Activated T-cell treated with anti-CD3 and anti-CD28 coated beads, Interleukin-2, amount 50 U/mL, for 4 hours (primary cell): Measurements from ENCODE around the gene ATP2C1. TPM values are rescaled to one million over a fixed set of nuclear protein-coding genes. Genes with fewer than 3 reads are reported as not detected.
"Not testable (repeated sequence)": the region's sequence is repeated elsewhere in the genome, so short reads cannot be mapped to it uniquely, and the experiment has no call there.

ENCODE experiments used
- ATAC-seq, 2 donors: fragments of 200-7000 bp; cut with Tn5 transposase; one replicate each; pipeline ENCODE4 v1.10.0; 2021
- DNase-seq: peaks from one replicate; pipeline ENCODE4 v3.0.0-alpha.2; 2020
- H3K27me3 Mint-ChIP-seq: one replicate; pipeline ENCODE4 v1.8.0; 2021; ENCODE audit warnings: low read depth, mixed read lengths
- H3K36me3 Mint-ChIP-seq: one replicate; pipeline ENCODE4 v1.8.0; 2022; ENCODE audit warnings: mixed read lengths; ENCODE audit not compliant: insufficient read depth
- H3K4me1 Mint-ChIP-seq: one replicate; pipeline ENCODE4 v1.8.0; 2021; ENCODE audit warnings: low read depth, mixed read lengths
- H3K4me3 Mint-ChIP-seq: one replicate; pipeline ENCODE4 v1.8.0; 2021; ENCODE audit warnings: mild to moderate bottlenecking, moderate library complexity, mixed read lengths
- H3K9me3 Mint-ChIP-seq: one replicate; pipeline ENCODE4 v1.8.0; 2021; ENCODE audit warnings: mixed read lengths
- total RNA-seq, 3 donors: library from RNA; stranded (reverse); gene quantifications; one replicate each; pipeline ENCODE4 v1.2.1, GENCODE V29; 2021

ATP2C1 gene
- 10 to 100 TPM; 50.2 to 55.3 (median 51.9) TPM for total RNA-seq

DNA sequence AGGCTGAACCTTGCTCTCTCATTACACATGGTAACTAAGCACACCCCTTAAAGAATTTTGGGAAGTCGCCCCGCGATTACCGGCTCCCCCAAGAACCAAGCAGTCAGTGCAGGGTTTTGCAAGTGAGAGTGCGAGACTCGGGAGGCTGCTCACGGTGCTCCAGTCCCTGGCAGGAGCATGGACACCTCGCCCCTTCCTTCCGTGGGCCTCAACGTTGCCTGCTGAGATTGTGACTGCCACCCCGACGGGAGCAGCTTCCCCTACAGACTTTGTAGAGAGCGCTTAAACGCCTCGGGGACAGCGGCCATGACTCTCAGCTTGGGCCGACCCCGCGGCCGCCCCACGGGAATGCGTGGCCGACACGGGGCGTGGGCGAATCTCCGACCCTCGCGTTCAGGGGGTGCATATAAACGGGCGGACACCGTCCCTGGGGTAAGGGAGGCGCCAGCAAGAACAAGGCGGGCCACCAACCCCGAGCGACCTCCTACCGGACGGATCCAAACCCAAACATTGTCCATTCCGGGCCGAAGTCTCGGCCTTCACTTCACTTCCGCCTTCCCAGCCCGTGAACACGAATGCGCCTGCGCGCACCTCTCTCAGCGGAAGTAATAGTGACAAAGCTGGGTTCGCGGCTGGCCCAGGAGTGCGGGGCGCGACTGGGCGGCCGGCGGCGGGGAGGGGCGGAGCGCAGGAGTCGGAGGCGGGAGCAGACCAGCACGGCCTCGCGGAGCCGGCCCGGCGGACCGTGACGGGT, at the start of gene ATP2C1:
TSS of gene ATP2C1 (plus strand) at position 709 of the 754 bp plus-strand sequence. CDS start 686 bp downstream, outside the sequence.
- DNase-seq: peak; percentile 84
- no peaks in the 10 kb centered on the region for H3K36me3 Mint-ChIP-seq
- no peaks in the 10 kb centered on the region for H3K27me3 Mint-ChIP-seq
- peak; percentile 87 to 88 for ATAC-seq
- H3K4me3 Mint-ChIP-seq: peak within 1 kb of the TSS; percentile 95
- H3K9me3 Mint-ChIP-seq: no peaks in the 10 kb centered on the region
- peaks cover 40% of the 10 kb centered on the region for H3K4me1 Mint-ChIP-seq

GRCh38 chr3:130844462-130844861, 49.4 kb upstream of the ATP2C1 start:
- no peaks in the 10 kb centered on the region for H3K9me3 Mint-ChIP-seq
- H3K27me3 Mint-ChIP-seq: peaks cover 4% of the 10 kb centered on the region
- ATAC-seq (no peak), DNase-seq (no peak)
- H3K36me3 Mint-ChIP-seq: no peaks in the 10 kb centered on the region
- no peak overlapping the region for H3K4me3 Mint-ChIP-seq
- peaks cover 4% of the 10 kb centered on the region for H3K4me1 Mint-ChIP-seq

- ATAC-seq (no peak), DNase-seq (no peak)
- H3K4me1 Mint-ChIP-seq: peaks cover 19% of the 10 kb centered on the region
- H3K9me3 Mint-ChIP-seq: no peaks in the 10 kb centered on the region
- peaks cover 4% of the 10 kb centered on the region for H3K27me3 Mint-ChIP-seq
- H3K4me3 Mint-ChIP-seq: no peak overlapping the region
- no peaks in the 10 kb centered on the region for H3K36me3 Mint-ChIP-seq
These were observed 47.7 kb upstream of the ATP2C1 start for GRCh38 chr3:130846181-130846580.

DNA sequence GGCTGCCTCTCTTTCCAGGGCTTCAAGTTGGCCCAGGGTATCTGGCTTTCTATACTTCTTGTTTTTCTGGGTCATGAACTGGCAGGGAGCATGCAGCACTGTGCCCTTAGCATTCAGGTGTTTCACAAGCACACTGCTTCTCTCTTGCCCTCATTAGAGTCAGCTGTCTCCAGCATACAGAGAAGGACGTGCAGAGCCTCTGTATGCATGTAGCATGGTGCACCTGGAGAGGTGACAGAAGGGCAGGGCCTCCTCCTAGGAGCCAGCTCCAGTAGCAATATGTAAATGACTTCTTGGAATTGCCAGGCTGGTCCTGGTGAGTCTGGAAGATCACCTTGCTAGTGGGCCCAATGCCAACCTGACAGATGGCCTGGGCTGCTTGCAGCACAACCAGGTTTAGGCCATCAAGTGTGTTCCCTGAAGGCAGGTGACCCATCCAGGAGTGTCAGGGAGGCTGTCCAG, 44.8 kb upstream of the ATP2C1 start:
- Mint-ChIP-seq H3K4me1 (peaks cover 23% of the 10 kb centered on the region), H3K9me3 (no peaks in the 10 kb centered on the region), H3K27me3 (peaks cover 4% of the 10 kb centered on the region), H3K4me3 (no peak overlapping the region), H3K36me3 (no peaks in the 10 kb centered on the region)
- ATAC-seq: no peak
- no peak for DNase-seq

DNA sequence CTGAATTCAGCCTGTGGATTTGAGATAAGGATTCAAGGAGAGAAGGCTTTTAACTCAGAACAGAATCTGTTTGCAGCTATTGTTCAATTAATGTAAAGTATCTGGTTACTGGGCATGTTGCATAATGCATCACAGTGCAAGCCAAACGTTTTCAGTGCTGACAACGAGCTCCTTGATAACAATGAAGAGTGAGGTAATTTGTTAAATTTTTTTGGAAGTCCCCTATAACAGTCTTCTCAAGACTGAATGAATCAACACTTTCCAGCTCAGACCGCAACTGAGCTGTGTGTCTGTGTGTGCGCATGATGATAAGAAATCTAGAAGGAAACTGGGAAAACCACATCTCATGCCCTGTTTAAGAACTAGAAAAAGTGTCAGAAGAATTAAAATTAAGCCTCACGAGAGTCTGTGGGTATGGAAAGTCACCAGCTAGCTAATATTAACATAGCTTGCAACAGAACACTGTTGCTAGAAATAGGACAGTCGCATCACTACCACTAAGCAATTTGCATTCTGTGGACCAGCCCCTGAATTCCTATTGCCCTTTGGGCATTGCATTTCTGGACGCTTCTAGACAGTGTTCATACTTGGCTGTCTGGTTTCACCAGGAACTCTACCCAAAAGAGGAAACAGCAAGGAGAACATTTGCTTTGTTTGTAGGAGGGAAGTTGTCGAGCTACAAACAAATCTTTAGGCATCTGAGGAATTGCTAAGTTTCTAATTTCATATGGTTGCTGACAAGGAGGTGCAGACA, 43.7 kb upstream of the ATP2C1 start:
- Mint-ChIP-seq H3K4me1 (peaks cover 24% of the 10 kb centered on the region), H3K4me3 (no peak overlapping the region), H3K9me3 (no peaks in the 10 kb centered on the region), H3K27me3 (peaks cover 7% of the 10 kb centered on the region), H3K36me3 (no peaks in the 10 kb centered on the region)
- ATAC-seq (peak; percentile 96 to 98), DNase-seq (peak; percentile 8)

GRCh38 chr3:130850843-130851242, 43.0 kb upstream of the ATP2C1 start:
- H3K9me3 Mint-ChIP-seq: no peaks in the 10 kb centered on the region
- H3K36me3 Mint-ChIP-seq: no peaks in the 10 kb centered on the region
- peaks cover 10% of the 10 kb centered on the region for H3K27me3 Mint-ChIP-seq
- DNase-seq (no peak), ATAC-seq (no peak)
- peak overlapping the region; percentile 20 for H3K4me3 Mint-ChIP-seq
- peaks cover 24% of the 10 kb centered on the region for H3K4me1 Mint-ChIP-seq

DNA sequence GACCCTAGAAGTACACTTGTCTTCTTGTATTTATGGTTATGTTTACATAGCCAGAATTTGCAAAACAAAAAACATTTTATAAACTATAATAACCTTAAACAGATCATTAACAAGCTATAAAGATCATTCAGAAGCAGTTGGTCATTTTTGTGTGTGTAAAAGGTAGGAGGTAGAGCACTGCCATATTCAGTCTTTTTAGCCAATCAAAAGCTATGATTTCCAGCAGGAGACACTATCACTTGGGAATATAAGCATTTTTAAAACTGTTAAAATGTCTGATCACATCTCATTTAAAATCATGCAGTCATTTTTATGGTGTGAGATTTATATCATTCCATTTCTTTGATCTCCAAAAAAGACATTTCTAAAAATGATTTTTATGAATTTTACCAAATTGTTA, 42.6 kb upstream of the ATP2C1 start:
- ATAC-seq: no peak
- Mint-ChIP-seq H3K9me3 (no peaks in the 10 kb centered on the region), H3K27me3 (peaks cover 10% of the 10 kb centered on the region), H3K4me3 (no peak overlapping the region), H3K36me3 (no peaks in the 10 kb centered on the region), H3K4me1 (peaks cover 24% of the 10 kb centered on the region)
- DNase-seq: no peak

- ATAC-seq (no peak), DNase-seq (no peak)
- Mint-ChIP-seq H3K36me3 (no peaks in the 10 kb centered on the region), H3K4me3 (no peak overlapping the region), H3K4me1 (peaks cover 24% of the 10 kb centered on the region), H3K9me3 (no peaks in the 10 kb centered on the region), H3K27me3 (peaks cover 6% of the 10 kb centered on the region)
These were observed 40.3 kb upstream of the ATP2C1 start for GRCh38 chr3:130853581-130853980.

DNA sequence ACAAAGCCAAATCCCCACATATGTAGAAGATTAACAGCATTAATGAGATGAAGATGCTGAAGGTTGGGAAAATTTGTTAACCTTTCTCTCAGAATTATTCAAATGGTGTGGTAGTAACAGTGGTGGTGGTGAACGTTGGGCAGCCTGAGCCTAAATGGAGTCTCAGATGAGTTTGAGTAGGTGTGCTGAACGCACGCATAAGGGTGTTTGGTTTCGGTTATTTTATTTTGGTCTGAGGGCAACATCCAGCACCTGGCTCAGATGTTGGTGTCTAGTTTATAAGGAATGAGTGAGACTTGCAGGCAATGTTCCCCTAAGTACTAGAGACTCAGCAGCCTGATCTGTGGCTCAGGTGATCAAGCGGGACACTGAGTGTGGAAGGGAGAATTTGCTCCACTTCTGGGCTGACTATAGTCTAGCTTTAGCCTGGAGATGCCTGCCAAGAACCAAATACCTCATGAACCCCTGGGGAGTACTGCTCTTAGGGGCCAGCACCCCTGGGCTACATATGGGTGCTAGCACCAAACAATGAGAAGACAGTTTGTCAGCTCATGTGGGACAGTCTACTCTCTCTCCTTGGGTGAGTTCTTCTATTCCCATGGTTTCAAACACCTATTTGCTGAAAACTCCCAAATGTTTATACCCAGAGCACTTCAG, 39.5 kb upstream of the ATP2C1 start:
- Mint-ChIP-seq H3K4me3 (no peak overlapping the region), H3K27me3 (peaks cover 6% of the 10 kb centered on the region), H3K4me1 (peaks cover 21% of the 10 kb centered on the region), H3K36me3 (no peaks in the 10 kb centered on the region), H3K9me3 (no peaks in the 10 kb centered on the region)
- DNase-seq (no peak), ATAC-seq (no peak)

DNA sequence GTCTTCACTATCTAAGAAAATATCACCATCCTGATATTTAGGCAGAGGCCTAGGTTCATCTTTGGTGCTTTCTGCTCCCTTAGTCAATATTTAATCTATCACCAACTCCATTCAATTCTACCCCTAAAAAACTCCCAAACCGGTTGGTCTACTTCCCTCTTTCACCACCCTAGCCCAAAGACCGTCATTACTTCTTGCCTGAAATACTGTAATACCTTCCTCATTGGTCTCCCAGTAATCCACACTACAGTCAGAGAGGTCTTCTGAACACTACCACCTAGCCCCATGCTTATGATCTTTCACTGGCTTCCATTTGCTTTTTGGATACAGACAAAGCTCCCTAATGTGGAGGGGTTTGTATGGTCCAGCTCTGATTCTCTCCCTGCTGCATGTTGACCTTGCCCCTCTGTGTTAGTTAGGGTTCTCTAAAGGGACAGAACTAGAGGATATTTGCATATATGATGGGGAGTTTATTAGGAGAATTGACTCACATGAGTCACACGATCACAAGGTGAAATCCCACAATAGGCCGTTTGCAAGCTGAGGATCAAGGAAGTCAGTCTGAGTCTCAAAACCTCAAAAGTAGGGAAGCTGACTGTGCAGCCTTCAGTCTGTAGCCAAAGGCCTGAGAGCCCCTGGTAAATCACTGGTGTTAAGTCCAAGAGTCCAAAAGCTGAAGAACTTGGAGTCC, 36.4 kb upstream of the ATP2C1 start:
- H3K36me3 Mint-ChIP-seq: no peaks in the 10 kb centered on the region
- H3K4me1 Mint-ChIP-seq: peaks cover 4% of the 10 kb centered on the region
- H3K4me3 Mint-ChIP-seq: no peak overlapping the region
- no peaks in the 10 kb centered on the region for H3K9me3 Mint-ChIP-seq
- DNase-seq (no peak), ATAC-seq (no peak)
- peaks cover 6% of the 10 kb centered on the region for H3K27me3 Mint-ChIP-seq

- not testable (repeated sequence) for H3K4me3 Mint-ChIP-seq, H3K27me3 Mint-ChIP-seq, DNase-seq, H3K9me3 Mint-ChIP-seq, ATAC-seq, H3K4me1 Mint-ChIP-seq, H3K36me3 Mint-ChIP-seq
These were observed 31.8 kb upstream of the ATP2C1 start for GRCh38 chr3:130862130-130862529.

- no peaks in the 10 kb centered on the region for H3K36me3 Mint-ChIP-seq
- H3K4me1 Mint-ChIP-seq: no peaks in the 10 kb centered on the region
- peaks cover 3% of the 10 kb centered on the region for H3K9me3 Mint-ChIP-seq
- ATAC-seq: no peak
- DNase-seq: no peak
- H3K4me3 Mint-ChIP-seq: no peak overlapping the region
- H3K27me3 Mint-ChIP-seq: no peaks in the 10 kb centered on the region
These were observed 28.4 kb upstream of the ATP2C1 start for GRCh38 chr3:130865489-130865888.

DNA sequence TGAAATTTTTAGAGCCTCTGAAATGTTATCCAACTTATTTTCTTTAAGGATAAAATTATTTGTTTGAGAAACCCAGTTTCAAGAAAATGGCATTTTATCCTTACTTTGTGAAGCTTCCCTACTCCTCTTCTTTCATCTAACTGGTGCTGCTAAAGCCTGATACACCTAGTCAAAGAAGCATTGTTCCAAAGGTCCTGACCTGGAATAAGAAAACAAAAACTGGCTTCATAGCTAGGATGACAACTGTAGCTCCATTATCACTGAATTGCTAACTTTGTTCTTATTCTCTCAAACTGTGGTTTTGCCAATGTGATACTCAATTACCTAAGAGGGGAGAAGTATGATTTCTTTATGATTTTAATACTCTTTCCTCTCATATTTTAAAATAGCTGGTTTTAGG, 27.6 kb upstream of the ATP2C1 start:
- Mint-ChIP-seq H3K27me3 (no peaks in the 10 kb centered on the region), H3K4me1 (no peaks in the 10 kb centered on the region), H3K4me3 (no peak overlapping the region), H3K9me3 (peaks cover 3% of the 10 kb centered on the region), H3K36me3 (no peaks in the 10 kb centered on the region)
- ATAC-seq: no peak
- DNase-seq: no peak

GRCh38 chr3:130870423-130870822, 23.5 kb upstream of the ATP2C1 start:
- no peak for DNase-seq
- ATAC-seq: no peak
- Mint-ChIP-seq H3K4me1 (no peaks in the 10 kb centered on the region), H3K9me3 (peaks cover 3% of the 10 kb centered on the region), H3K27me3 (no peaks in the 10 kb centered on the region), H3K36me3 (no peaks in the 10 kb centered on the region), H3K4me3 (no peak overlapping the region)
